Measurements from ENCODE around the gene CTNNA2.

DNA sequence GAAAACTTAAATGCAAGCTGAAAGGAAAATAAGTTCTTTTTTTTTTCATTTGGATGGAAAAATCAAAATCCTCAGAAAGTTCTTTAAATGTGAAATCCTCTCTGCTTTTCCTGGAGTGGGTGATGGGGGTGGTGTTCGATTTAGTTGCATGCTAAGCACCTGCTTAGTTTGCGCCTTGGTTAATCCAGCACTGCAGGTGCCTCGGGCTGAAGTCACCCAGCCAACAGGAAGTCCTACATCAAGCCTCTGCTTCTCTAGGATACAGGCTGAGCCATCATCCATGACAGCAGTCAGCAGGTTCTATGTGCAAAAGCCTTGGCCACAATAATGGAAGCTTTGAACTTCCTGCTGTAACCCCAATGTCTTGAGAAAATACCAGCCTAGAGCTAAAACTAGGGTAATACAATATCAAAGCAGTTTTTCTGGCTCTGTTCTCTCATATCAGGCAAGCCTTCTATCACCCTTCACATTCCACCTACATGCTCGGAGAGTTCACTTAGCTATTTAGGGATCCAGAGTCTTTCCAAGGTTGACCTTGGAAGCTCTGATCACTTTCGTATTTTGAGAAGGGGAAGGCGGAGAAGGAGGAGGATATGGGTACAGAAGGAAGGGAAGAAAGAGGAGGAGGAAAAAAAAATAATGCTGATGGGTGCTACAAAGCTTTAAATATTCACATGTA lies 907.8 kb downstream of the CTNNA2 start:
- TF ChIP-seq CTCF (IDR thresholded peaks at IDR 0.05) (no peak), POLR2A (IDR thresholded peaks at IDR 0.05) (no peak)
